K562 (cell line): ENCODE results near the gene GSTA4. TPM values are rescaled to one million over a fixed set of nuclear protein-coding genes. Genes with fewer than 3 reads are reported as not detected.

Source experiments
- AFF4 ChIP-seq: sonication (generic); formaldehyde crosslinking; IDR thresholded peaks from 2 replicates; pipeline ENCODE4 v1.8.0; 2023; ENCODE audit warnings: mild to moderate bottlenecking, missing genetic modification reagents
- ARID1B ChIP-seq: fragments of 450-650 bp; IDR thresholded peaks from 2 replicates; pipeline ENCODE4 v1.6.1; 2016; ENCODE audit warnings: antibody characterized with exemption, mild to moderate bottlenecking, inconsistent platforms
- ARID4B ChIP-seq: sonication (generic); formaldehyde crosslinking; IDR thresholded peaks from 2 replicates; pipeline ENCODE4 v1.8.0; 2022; ENCODE audit warnings: mild to moderate bottlenecking, missing genetic modification reagents
- ATF4 ChIP-seq: fragments of 450-650 bp; formaldehyde crosslinking; IDR thresholded peaks from 2 replicates; pipeline ENCODE4 v1.4.0; 2022; ENCODE audit warnings: mild to moderate bottlenecking, moderate library complexity
- E2F1 ChIP-seq: sonication (generic); formaldehyde crosslinking; IDR thresholded peaks from 2 replicates; pipeline ENCODE4 v1.8.1; 2023; ENCODE audit warnings: mild to moderate bottlenecking, missing genetic modification reagents, moderate library complexity
- EGR1 ChIP-seq: fragments of 450-650 bp; conservative IDR thresholded peaks from 2 replicates; pipeline ENCODE4 v1.6.1; 2017; ENCODE audit warnings: mild to moderate bottlenecking
- FOXP1 ChIP-seq: sonication (generic); formaldehyde crosslinking; IDR thresholded peaks from 2 replicates; pipeline ENCODE4 v1.8.0; 2022; ENCODE audit warnings: mild to moderate bottlenecking, missing genetic modification reagents
- KLF1 ChIP-seq: fragments of 450-650 bp; IDR thresholded peaks from 2 replicates; pipeline ENCODE4 v1.6.1; 2016; ENCODE audit warnings: missing genetic modification characterization, missing compliant biosample characterization
- RB1 ChIP-seq: fragments of 450-650 bp; IDR thresholded peaks from 2 replicates; pipeline ENCODE4 v1.6.1; 2017; ENCODE audit warnings: low read depth, mild to moderate bottlenecking
- RBFOX2 ChIP-seq: fragments of 200-400 bp; formaldehyde crosslinking; IDR thresholded peaks from 2 replicates; pipeline ENCODE4 v1.6.1; 2017; ENCODE audit warnings: low read depth, mild to moderate bottlenecking, low read length, moderate library complexity
- SMARCA5 ChIP-seq: fragments of 450-650 bp; IDR thresholded peaks from 2 replicates; pipeline ENCODE4 v1.6.1; 2016
- ZNF23 ChIP-seq: fragments of 250-450 bp; sonication (Bioruptor Pico); IDR thresholded peaks from 2 replicates; pipeline ENCODE4 v1.4.0; 2020; ENCODE audit warnings: mild to moderate bottlenecking
- ZNF316 ChIP-seq: fragments of 450-650 bp; IDR thresholded peaks from 2 replicates; pipeline ENCODE4 v1.6.1; 2016
- ZNF445 ChIP-seq: fragments of 250-450 bp; sonication (Bioruptor Pico); IDR thresholded peaks from 2 replicates; pipeline ENCODE4 v1.4.0; 2020; ENCODE audit warnings: low read depth, mild to moderate bottlenecking, moderate library complexity
- polyA plus RNA-seq, 8 experiments: library from polyadenylated mRNA; depleted of rRNA in 4 of 8; stranded (reverse) in 5 of 8; unstranded in 3 of 8; fragments of >200 nt; fragmentation: Nextera tagmentation in 2 of 8; fragmentation: Illumina TruSeq in 1 of 8; extraction: Ambion mirVana in 2 of 8; extraction: Trizol in 1 of 8; gene quantifications; 2 replicates each; pipeline versions ENCODE4 v1.2.1 to v1.2.3, GENCODE V29; 2011 to 2014; ENCODE audit warnings: inconsistent platforms in 1 of 8, missing spikeins in 1 of 8
- total RNA-seq, 7 experiments: library from RNA; depleted of rRNA in 6 of 7; stranded (reverse); fragments of >200 nt in 6 of 7; fragmentation: Illumina TruSeq in 2 of 7; extraction: Trizol in 2 of 7; gene quantifications; 2 replicates each; pipeline versions ENCODE4 v1.2.1 to v1.2.3, GENCODE V29; 2011 to 2021; ENCODE audit warnings: low replicate concordance in 1 of 7
- TF ChIP-seq, protein P1 (sequence below): fragments of 450-650 bp; IDR thresholded peaks from 2 replicates; pipeline ENCODE4 v1.6.1; 2017; ENCODE audit warnings: antibody characterized with exemption

The GSTA4 gene
- total and polyA plus RNA-seq, 9 of the 15 experiments (the other 6 are each of a cell fraction or from before 2014, with no cell fraction given) = 0.89 to 4.0 (median 2.0) TPM

DNA sequence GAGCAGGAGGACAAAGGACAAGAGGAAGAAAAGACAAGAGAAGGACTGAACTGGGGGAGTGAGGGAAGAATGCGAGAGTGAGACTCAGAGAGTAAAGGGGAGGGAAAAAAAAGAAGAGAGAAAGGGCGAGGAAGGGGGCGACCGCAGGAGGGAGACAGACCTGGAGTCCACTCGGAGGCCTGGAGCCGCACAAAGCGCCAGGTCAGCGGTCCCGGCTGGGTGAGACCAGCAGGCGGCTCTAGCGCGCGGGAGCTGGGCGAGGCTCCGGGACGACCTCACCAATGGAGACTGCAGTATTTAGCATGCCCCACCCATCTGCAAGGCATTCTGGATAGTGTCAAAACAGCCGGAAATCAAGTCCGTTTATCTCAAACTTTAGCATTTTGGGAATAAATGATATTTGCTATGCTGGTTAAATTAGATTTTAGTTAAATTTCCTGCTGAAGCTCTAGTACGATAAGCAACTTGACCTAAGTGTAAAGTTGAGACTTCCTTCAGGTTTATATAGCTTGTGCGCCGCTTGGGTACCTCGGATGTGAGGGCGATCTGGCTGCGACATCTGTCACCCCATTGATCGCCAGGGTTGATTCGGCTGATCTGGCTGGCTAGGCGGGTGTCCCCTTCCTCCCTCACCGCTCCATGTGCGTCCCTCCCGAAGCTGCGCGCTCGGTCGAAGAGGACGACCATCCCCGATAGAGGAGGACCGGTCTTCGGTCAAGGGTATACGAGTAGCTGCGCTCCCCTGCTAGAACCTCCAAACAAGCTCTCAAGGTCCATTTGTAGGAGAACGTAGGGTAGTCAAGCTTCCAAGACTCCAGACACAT is at the start of gene GSTA4 (continued):
- peak; percentile 85 for TF ChIP-seq E2F1 (CRISPR knock-in tag)
- peak; percentile 72 for TF ChIP-seq RBFOX2
- peak; percentile 85 for TF ChIP-seq ZNF445 (CRISPR knock-in tag)
- peak; percentile 72; the same call in 1 of the 2 replicates for TF ChIP-seq ARID1B
- TF ChIP-seq AFF4 (CRISPR knock-in tag) = peak; percentile 86
- TF ChIP-seq EGR1 = peak; percentile 30; the same call in 1 of the 2 replicates
- TF ChIP-seq ARID4B (CRISPR knock-in tag) = peak; percentile 38; the same call in 1 of the 2 replicates
- TF ChIP-seq KLF1 = peak; percentile 80
- peak; percentile 42 for TF ChIP-seq FOXP1 (CRISPR knock-in tag)
- TF ChIP-seq ZNF23 (CRISPR knock-in tag) = 0 out of 2 replicates have a peak, but pooled peaks have one; percentile 48
- TF ChIP-seq, protein P1, sequence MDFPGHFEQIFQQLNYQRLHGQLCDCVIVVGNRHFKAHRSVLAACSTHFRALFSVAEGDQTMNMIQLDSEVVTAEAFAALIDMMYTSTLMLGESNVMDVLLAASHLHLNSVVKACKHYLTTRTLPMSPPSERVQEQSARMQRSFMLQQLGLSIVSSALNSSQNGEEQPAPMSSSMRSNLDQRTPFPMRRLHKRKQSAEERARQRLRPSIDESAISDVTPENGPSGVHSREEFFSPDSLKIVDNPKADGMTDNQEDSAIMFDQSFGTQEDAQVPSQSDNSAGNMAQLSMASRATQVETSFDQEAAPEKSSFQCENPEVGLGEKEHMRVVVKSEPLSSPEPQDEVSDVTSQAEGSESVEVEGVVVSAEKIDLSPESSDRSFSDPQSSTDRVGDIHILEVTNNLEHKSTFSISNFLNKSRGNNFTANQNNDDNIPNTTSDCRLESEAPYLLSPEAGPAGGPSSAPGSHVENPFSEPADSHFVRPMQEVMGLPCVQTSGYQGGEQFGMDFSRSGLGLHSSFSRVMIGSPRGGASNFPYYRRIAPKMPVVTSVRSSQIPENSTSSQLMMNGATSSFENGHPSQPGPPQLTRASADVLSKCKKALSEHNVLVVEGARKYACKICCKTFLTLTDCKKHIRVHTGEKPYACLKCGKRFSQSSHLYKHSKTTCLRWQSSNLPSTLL = peak; percentile 47; the same call in 1 of the 2 replicates
- TF ChIP-seq ATF4 = peak; percentile 71
- peak; percentile 80 for TF ChIP-seq RB1
- peak; percentile 93 for TF ChIP-seq ZNF316
- TF ChIP-seq SMARCA5 = peak; percentile 86; the same call in 1 of the 2 replicates
